Hepatocyte (in vitro differentiated cells): ENCODE data around the gene SETD1A. TPM values are rescaled to one million over a fixed set of nuclear protein-coding genes. Genes with fewer than 3 reads are reported as not detected.
"Not testable (repeated sequence)": the region's sequence is repeated elsewhere in the genome, so short reads cannot be mapped to it uniquely, and the experiment has no call there.

Source experiments
- DNase-seq: peaks from one replicate; pipeline ENCODE4 v3.0.0-alpha.2; 2016; ENCODE audit warnings: low spot score
- H2AFZ ChIP-seq: fragments of 200-600 bp; sonication (generic); 2 replicates; pipeline ENCODE4 v1.6.0; 2016; ENCODE audit warnings: antibody characterized with exemption, mild to moderate bottlenecking
- H3K27ac ChIP-seq: fragments of 200-600 bp; sonication (generic); 2 replicates; pipeline ENCODE4 v1.5.1; 2016; ENCODE audit warnings: mild to moderate bottlenecking
- H3K27me3 ChIP-seq: fragments of 200-600 bp; sonication (generic); 2 replicates; pipeline ENCODE4 v1.6.1; 2016
- H3K36me3 ChIP-seq: fragments of 200-600 bp; sonication (generic); replicated peaks from 2 replicates; pipeline ENCODE4 v1.5.1; 2016; ENCODE audit warnings: low read depth; ENCODE audit not compliant: insufficient read depth
- H3K4me1 ChIP-seq: fragments of 200-600 bp; sonication (generic); 2 replicates; pipeline ENCODE4 v1.5.1; 2016; ENCODE audit warnings: mild to moderate bottlenecking, moderate library complexity; ENCODE audit not compliant: insufficient read depth
- H3K4me2 ChIP-seq: fragments of 200-600 bp; sonication (generic); 2 replicates; pipeline ENCODE4 v1.6.0; 2016
- H3K4me3 ChIP-seq: fragments of 200-600 bp; sonication (generic); 2 replicates; pipeline ENCODE4 v1.5.1; 2016; ENCODE audit warnings: mild to moderate bottlenecking
- H3K79me2 ChIP-seq: fragments of 200-600 bp; sonication (generic); 2 replicates; pipeline ENCODE4 v1.6.0; 2017; ENCODE audit warnings: mild to moderate bottlenecking
- H3K9me2 ChIP-seq: fragments of 200-600 bp; sonication (generic); replicated peaks from 2 replicates; pipeline ENCODE4 v1.6.0; 2017; ENCODE audit warnings: mild to moderate bottlenecking; ENCODE audit not compliant: insufficient read depth
- H3K9me3 ChIP-seq: fragments of 200-600 bp; sonication (generic); 2 replicates; pipeline ENCODE4 v1.5.1; 2016; ENCODE audit warnings: low read depth, mild to moderate bottlenecking
- H4K20me1 ChIP-seq: fragments of 200-600 bp; sonication (generic); 2 replicates; pipeline ENCODE4 v1.6.0; 2016; ENCODE audit warnings: mild to moderate bottlenecking; ENCODE audit not compliant: insufficient read depth, poor library complexity, severe bottlenecking
- EZH2 ChIP-seq: fragments of 200-600 bp; sonication (generic); IDR thresholded peaks from 2 replicates; pipeline ENCODE4 v1.6.1; 2016; ENCODE audit warnings: antibody characterized with exemption, mild to moderate bottlenecking, borderline replicate concordance
- EZH2phosphoT487 ChIP-seq: fragments of 200-600 bp; sonication (generic); IDR thresholded peaks from one replicate; pipeline ENCODE4 v1.6.1; 2018; ENCODE audit warnings: antibody characterized with exemption, mild to moderate bottlenecking, low read depth, moderate library complexity; ENCODE audit not compliant: unreplicated experiment, severe bottlenecking
- WGBS: methylation state at CpG from one replicate; pipeline ENCODE4 v1.1.6; 2016; ENCODE audit warnings: low lambda C conversion rate; ENCODE audit errors: missing lambda C conversion rate; 5-methylcytosine and 5-hydroxymethylcytosine counted together
- polyA plus RNA-seq: library from polyadenylated mRNA; unstranded; fragments of >200 nt; fragmentation: Nextera tagmentation; extraction: Ambion mirVana; gene quantifications from 2 replicates; pipeline ENCODE4 v1.2.1, GENCODE V29; 2016
- total RNA-seq: library from RNA; depleted of rRNA; stranded (reverse); fragments of >200 nt; gene quantifications from 2 replicates; pipeline ENCODE4 v1.2.3, GENCODE V29; 2014
- TF ChIP-seq, protein P1 (sequence below): fragments of 200-600 bp; sonication (generic); IDR thresholded peaks from 2 replicates; pipeline ENCODE4 v1.5.1; 2016; ENCODE audit warnings: antibody characterized with exemption, mild to moderate bottlenecking; ENCODE audit not compliant: poor library complexity

The SETD1A gene
- total and polyA plus RNA-seq, 2 experiments from 2014 or later, result 2.2 to 2.7 TPM

DNA sequence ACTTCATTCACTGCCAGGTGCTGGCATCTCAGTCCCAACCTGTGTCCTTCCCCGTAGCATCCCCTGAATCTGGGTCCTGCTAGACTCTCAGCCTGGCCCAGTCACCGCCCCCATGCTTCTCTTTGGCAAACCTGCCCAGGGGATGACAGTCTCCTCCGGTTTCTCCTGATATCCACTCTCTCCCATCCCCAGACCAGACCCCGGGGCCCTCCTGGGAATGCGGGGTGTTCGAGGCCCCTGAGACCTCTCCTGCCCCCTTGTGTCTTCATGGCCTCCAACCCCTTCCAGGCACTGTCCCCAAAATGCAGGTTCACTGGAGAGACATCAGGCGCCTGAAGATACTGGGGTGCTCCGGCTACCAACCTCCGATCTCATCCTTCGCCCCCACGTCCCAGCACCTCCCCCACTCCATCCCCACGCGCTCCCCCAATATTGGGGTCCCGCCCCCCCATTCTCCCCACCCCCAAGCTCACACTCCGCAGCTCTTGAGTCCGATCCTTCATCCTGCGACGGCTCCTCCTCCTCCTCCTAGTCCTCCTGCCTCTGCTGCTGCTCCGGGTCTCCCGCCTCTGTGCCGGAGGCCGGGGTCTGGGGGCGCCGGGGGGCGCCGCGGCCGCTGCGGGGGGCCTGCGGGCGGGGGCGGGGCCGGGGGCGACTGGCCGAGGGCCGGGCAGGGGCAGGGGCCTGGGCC, 52.5 kb downstream of the SETD1A start:
- no peaks in the 10 kb centered on the region for H3K79me2 ChIP-seq
- no peak for TF ChIP-seq EZH2
- TF ChIP-seq, protein P1, sequence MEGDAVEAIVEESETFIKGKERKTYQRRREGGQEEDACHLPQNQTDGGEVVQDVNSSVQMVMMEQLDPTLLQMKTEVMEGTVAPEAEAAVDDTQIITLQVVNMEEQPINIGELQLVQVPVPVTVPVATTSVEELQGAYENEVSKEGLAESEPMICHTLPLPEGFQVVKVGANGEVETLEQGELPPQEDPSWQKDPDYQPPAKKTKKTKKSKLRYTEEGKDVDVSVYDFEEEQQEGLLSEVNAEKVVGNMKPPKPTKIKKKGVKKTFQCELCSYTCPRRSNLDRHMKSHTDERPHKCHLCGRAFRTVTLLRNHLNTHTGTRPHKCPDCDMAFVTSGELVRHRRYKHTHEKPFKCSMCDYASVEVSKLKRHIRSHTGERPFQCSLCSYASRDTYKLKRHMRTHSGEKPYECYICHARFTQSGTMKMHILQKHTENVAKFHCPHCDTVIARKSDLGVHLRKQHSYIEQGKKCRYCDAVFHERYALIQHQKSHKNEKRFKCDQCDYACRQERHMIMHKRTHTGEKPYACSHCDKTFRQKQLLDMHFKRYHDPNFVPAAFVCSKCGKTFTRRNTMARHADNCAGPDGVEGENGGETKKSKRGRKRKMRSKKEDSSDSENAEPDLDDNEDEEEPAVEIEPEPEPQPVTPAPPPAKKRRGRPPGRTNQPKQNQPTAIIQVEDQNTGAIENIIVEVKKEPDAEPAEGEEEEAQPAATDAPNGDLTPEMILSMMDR, result no peak
- no peak for TF ChIP-seq EZH2phosphoT487
- no peaks in the 10 kb centered on the region for H3K36me3 ChIP-seq
- peak overlapping the region; percentile 68 for H3K4me2 ChIP-seq
- H3K4me3 ChIP-seq, result no peak overlapping the region
- no peak overlapping the region for H3K27ac ChIP-seq
- peaks cover 36% of the 10 kb centered on the region for H3K27me3 ChIP-seq
- H3K9me3 ChIP-seq, result no peaks in the 10 kb centered on the region
- no peaks in the 10 kb centered on the region for H4K20me1 ChIP-seq
- no peak overlapping the region for H2AFZ ChIP-seq
- no peaks in the 10 kb centered on the region for H3K4me1 ChIP-seq
- 16% methylated on average over 23 of the region's 36 CpGs for WGBS
- DNase-seq, result no peak
- H3K9me2 ChIP-seq, result no peaks in the 10 kb centered on the region

DNA sequence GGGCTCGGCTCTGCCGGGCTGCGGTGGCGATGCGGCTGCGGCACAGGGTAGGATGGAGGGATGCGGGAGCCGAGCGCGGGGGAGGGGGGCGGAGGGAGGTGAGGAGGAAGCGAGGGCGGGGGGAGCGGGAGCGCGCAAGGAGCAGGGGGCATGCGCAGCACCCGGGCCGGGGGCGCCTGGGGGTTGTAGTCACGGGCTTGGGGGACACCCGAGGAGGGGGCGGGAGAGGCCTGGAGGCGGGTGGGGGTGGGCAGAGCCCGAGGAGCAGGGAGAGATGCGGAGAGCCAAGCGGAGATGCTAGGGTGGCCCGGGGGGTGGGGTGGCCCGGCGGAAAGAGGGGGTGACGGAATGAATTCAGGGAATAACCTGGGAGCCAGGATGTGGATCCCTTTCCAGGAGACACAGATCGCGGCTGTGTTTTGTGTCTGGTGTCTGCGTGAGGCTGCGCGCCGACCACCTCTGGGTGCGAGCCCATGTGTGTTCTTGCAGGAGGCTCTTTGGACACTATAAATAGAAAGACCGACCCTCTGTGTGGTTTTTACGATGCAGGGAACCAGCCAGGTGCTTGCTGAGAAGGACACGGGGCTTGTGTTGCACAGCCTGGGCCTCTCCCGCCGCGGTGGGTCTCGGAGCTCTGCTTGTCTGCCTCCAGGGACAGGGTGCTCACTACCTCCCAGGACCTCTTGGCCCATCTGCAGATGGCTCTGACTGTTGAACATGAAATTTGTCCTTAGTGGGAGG, 53.2 kb downstream of the SETD1A start, which contains the start of gene STX1B:
STX1B (minus strand) TSS at position 54 of the 741 bp plus-strand sequence. CDS start 242 bp downstream, outside the sequence.
- Histone ChIP-seq H3K4me3 (no peak within 1 kb of the TSS), H3K79me2 (no peaks in the 10 kb centered on the region), H3K9me2 (no peaks in the 10 kb centered on the region), H2AFZ (peak within 1 kb of the TSS; percentile 26), H3K4me2 (peak within 1 kb of the TSS; percentile 73), H4K20me1 (no peaks in the 10 kb centered on the region), H3K36me3 (no peaks in the 10 kb centered on the region), H3K4me1 (no peaks in the 10 kb centered on the region), H3K27me3 (peaks cover 36% of the 10 kb centered on the region), H3K27ac (no peak within 1 kb of the TSS), H3K9me3 (no peaks in the 10 kb centered on the region)
- 23% methylated on average over 26 of the region's 45 CpGs for WGBS
- no peak for TF ChIP-seq EZH2phosphoT487
- TF ChIP-seq, protein P1, result no peak
- TF ChIP-seq EZH2, result no peak
- peak; percentile 55 for DNase-seq

DNA sequence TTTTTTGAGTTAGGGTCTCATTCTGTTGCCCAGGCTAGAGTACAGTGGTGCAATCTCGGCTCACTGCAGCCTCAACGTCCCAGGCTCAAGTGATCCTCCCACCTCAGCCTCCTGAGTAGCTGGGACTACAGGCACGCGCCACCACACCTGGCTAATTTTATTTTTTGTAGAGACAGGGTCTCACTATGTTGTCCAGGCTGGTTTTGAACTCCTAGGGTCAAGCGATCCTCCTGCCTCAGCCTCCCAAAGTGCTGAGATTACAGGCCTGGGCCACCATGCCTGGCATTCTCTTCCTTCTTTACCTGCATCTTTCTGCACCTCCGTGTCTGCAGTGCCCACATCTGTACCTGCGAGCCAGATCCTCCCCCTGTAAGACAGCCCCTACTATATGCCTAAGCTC, 54.3 kb downstream of the SETD1A start:
- H3K4me1 ChIP-seq, H3K9me2 ChIP-seq, H3K4me2 ChIP-seq, H3K9me3 ChIP-seq, H3K36me3 ChIP-seq, H2AFZ ChIP-seq, DNase-seq, H3K4me3 ChIP-seq, H3K79me2 ChIP-seq, H4K20me1 ChIP-seq, H3K27ac ChIP-seq: not testable (repeated sequence)
- WGBS, result 91% methylated on average over 7 of the region's 7 CpGs
- H3K27me3 ChIP-seq, result peaks cover 36% of the 10 kb centered on the region

DNA sequence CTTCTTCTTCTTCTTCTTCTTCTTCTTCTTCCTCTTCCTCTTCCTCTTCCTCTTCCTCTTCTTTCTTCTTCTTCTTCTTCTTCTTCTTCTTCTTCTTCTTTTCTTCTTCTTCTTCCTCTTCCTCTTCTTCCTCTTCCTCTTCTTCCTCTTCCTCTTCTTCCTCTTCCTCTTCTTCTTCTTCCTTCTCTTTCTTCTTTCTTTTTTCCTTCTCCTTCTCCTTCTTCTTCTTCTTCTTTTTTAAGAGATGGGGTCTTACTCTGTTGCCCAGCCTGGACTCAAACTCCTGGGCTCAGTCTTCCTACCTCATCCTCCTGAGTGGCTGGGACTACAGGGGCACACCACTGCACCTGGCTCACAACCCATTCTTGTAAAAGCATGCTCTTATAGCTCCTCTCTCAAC, 55.7 kb downstream of the SETD1A start:
- H4K20me1 ChIP-seq, H3K27ac ChIP-seq, H3K4me2 ChIP-seq, H3K9me3 ChIP-seq, H2AFZ ChIP-seq, H3K79me2 ChIP-seq, H3K9me2 ChIP-seq, H3K36me3 ChIP-seq, DNase-seq, H3K4me1 ChIP-seq, H3K4me3 ChIP-seq: not testable (repeated sequence)
- H3K27me3 ChIP-seq, result peaks cover 28% of the 10 kb centered on the region
